Measurements from ENCODE around the gene SIAE. TPM values are rescaled to one million over a fixed set of nuclear protein-coding genes. Genes with fewer than 3 reads are reported as not detected.

SIAE gene
- total RNA-seq, 2 donors from 2014 or later: 1.8 to 2.4 TPM

DNA sequence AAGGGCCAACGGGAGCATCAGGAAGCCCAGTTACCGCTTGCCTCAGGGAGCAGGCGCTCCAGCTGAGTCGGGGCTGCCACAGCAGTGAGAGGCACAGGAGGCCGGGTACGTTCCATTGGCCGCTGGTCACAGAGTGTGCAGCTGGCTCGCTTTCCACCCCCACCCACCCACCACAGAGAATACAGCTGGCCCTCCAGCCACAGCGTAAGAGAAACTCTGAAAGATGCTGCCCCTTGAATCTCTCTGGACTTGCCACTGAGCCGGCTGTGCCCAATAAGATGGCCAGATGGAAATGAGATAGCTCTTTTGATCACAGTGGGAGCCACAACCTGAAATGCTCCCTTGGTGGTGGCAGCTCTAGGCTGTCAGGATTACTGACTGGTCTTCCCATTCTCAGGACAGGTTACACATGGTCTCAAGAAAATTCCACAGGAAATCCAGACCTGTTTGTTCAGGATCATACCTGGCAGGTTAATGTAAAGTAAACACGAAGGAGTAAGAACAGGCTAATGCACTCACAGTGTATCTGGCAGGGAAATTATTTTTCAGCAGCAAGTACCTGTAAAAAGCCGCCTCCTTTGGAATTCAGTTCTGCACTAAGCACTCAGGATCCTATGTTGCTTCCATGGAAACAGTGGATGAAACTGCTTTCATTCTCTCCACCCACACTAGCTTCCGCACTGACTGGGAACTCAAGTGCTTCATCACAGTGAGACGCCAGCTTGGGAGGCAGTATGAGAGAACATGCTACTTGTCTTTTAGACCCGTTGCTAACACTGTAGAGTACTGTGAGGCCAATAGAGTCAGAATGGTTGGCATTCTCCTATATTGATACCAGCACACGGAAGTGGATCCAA lies 16.5 kb downstream of the SIAE start:
- H3K9me3 Mint-ChIP-seq: no peaks in the 10 kb centered on the region
- H3K4me1 Mint-ChIP-seq (ENCODE audit: low read depth in 2 of 2): no peaks in the 10 kb centered on the region
- no peaks in the 10 kb centered on the region for H3K27me3 Mint-ChIP-seq
- H3K27ac Mint-ChIP-seq: no peak overlapping the region
- no peak for ATAC-seq
- no peak overlapping the region for H3K4me3 Mint-ChIP-seq
- no peaks in the 10 kb centered on the region for H3K36me3 Mint-ChIP-seq
- no peak for DNase-seq (ENCODE audit: low spot score)

DNA sequence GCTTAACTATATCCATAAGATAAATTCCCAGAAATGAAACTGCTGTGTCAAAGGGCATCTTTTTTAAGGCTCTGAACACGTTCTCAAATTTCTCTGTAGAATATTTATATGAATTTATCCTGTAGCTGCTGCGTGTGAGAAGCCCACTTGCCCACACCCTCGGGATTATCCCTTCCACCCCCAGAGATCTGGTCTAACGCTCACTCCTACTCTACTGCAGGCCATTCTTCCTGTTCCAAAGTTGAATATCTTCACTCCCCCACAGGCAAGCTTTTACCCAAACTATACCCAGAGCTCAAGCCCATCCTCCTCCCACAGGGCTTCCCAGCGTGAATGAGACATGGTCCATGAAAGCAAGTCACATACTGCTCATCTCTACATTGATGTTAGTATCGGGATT lies 24.9 kb downstream of the SIAE start:
- ATAC-seq (no peak), DNase-seq (ENCODE audit: low spot score) (no peak)
- Mint-ChIP-seq H3K9me3 (no peaks in the 10 kb centered on the region), H3K27me3 (no peaks in the 10 kb centered on the region), H3K36me3 (no peaks in the 10 kb centered on the region), H3K4me3 (no peak overlapping the region), H3K27ac (no peak overlapping the region), H3K4me1 (ENCODE audit: low read depth in 2 of 2) (peaks cover 0 to 6% of the 10 kb centered on the region in 2 donors)

GRCh38 chr11:124646148-124646547 lies 27.4 kb downstream of the SIAE start:
- Mint-ChIP-seq H3K27me3 (no peaks in the 10 kb centered on the region), H3K4me1 (ENCODE audit: low read depth in 2 of 2) (peaks cover 0 to 6% of the 10 kb centered on the region in 2 donors), H3K9me3 (no peaks in the 10 kb centered on the region), H3K27ac (no peak overlapping the region), H3K36me3 (no peaks in the 10 kb centered on the region), H3K4me3 (no peak overlapping the region)
- ATAC-seq: no peak
- DNase-seq (ENCODE audit: low spot score): no peak

DNA sequence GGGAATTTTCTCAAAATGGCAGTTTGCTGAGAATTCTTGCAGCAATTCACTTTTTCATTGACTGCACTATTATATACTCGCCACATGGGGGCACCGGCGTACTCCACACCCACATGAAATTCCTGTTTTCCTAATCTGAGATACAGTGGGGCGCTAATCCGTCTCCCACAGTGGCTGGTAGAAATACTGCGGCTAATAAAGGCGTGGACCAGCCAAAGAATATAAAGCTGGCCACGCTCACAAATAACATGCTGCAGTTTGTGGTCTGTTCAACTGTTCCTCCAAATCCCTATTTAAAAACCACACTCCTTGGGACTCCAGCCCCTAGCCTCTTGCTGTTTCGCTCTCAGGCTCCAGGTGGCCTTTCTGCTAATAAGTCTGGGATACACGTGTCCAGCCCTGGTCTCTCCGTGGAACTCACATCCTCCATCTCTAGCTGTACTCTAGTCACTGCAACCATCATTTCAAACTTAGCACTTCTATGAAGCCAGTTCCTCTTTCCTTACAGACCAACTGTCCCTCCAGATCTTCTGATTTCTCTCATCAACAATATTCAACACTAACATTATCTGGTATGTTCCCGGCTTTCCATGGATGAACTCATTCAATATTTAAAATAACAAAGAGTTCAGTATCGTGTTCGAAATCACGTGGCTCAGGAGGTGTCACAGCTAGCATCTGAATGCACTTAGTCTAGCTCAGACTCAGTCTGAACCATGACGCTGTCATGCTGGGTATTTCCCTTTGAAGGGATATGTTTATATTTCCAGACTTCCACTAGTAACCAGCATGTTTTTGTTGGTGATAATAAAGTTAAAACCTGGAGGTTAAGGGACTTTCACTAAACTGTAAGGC lies 28.9 kb downstream of the SIAE start:
- no peak for ATAC-seq
- H3K4me3 Mint-ChIP-seq: no peak overlapping the region
- no peak overlapping the region for H3K27ac Mint-ChIP-seq

GRCh38 chr11:124643605-124644425 lies 29.7 kb downstream of the SIAE start:
- Mint-ChIP-seq H3K9me3 (no peaks in the 10 kb centered on the region), H3K4me3 (no peak overlapping the region), H3K36me3 (no peaks in the 10 kb centered on the region), H3K4me1 (ENCODE audit: low read depth in 2 of 2) (peaks cover 0 to 6% of the 10 kb centered on the region in 2 donors), H3K27me3 (no peaks in the 10 kb centered on the region), H3K27ac (no peak overlapping the region)
- ATAC-seq (no peak), DNase-seq (ENCODE audit: low spot score) (no peak)

More for the DNA sequence above, 28.9 kb downstream of the SIAE start:
- no peak for DNase-seq (ENCODE audit: low spot score)
- no peaks in the 10 kb centered on the region for H3K27me3 Mint-ChIP-seq
- H3K4me1 Mint-ChIP-seq (ENCODE audit: low read depth in 2 of 2): peaks cover 0 to 6% of the 10 kb centered on the region in 2 donors
- no peaks in the 10 kb centered on the region for H3K9me3 Mint-ChIP-seq
- no peaks in the 10 kb centered on the region for H3K36me3 Mint-ChIP-seq

- H3K27ac Mint-ChIP-seq: no peak overlapping the region
- H3K36me3 Mint-ChIP-seq: no peaks in the 10 kb centered on the region
- no peaks in the 10 kb centered on the region for H3K27me3 Mint-ChIP-seq
- ATAC-seq (no peak), DNase-seq (ENCODE audit: low spot score) (no peak)
- H3K4me3 Mint-ChIP-seq: no peak overlapping the region
- no peaks in the 10 kb centered on the region for H3K9me3 Mint-ChIP-seq
- peaks cover 0 to 6% of the 10 kb centered on the region in 2 donors for H3K4me1 Mint-ChIP-seq (ENCODE audit: low read depth in 2 of 2)
Measured at GRCh38 chr11:124643042-124643604, 30.4 kb downstream of the SIAE start.

GRCh38 chr11:124642628-124643027 lies 30.9 kb downstream of the SIAE start:
- Mint-ChIP-seq H3K27ac (no peak overlapping the region), H3K4me3 (no peak overlapping the region), H3K9me3 (no peaks in the 10 kb centered on the region), H3K27me3 (no peaks in the 10 kb centered on the region), H3K4me1 (ENCODE audit: low read depth in 2 of 2) (peaks cover 0 to 6% of the 10 kb centered on the region in 2 donors), H3K36me3 (no peaks in the 10 kb centered on the region)
- DNase-seq (ENCODE audit: low spot score) (no peak), ATAC-seq (no peak)

DNA sequence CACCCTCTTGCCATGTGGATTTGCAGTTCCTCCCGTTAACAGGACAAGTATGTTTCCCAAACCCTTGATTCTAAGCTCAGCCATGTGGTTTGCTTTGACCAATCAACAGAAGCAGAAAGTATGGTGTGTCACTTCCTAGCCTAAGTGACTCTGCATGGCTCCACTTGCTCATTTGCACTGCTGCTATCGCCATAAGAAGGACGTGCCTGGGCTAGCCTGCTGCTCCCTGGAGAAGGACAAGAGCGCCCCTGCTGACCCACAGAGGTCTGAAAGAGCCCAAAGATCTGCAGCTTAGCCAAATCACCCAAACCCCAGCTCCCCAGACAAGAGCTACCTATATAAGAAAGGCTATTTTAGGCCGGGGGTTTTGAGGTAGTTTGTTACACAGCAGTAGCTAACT lies 32.9 kb downstream of the SIAE start:
- ATAC-seq: no peak
- Mint-ChIP-seq H3K4me3 (no peak overlapping the region), H3K27ac (no peak overlapping the region), H3K4me1 (ENCODE audit: low read depth in 2 of 2) (peaks cover 0 to 6% of the 10 kb centered on the region in 2 donors), H3K27me3 (no peaks in the 10 kb centered on the region), H3K36me3 (peaks cover 11% of the 10 kb centered on the region), H3K9me3 (no peaks in the 10 kb centered on the region)
- no peak for DNase-seq (ENCODE audit: low spot score)

- H3K27ac Mint-ChIP-seq: no peak overlapping the region
- DNase-seq (ENCODE audit: low spot score): no peak
- H3K27me3 Mint-ChIP-seq: no peaks in the 10 kb centered on the region
- no peak for ATAC-seq
- H3K4me1 Mint-ChIP-seq (ENCODE audit: low read depth in 2 of 2): no peaks in the 10 kb centered on the region
- H3K4me3 Mint-ChIP-seq: no peak overlapping the region
- H3K36me3 Mint-ChIP-seq: peaks cover 12% of the 10 kb centered on the region
- H3K9me3 Mint-ChIP-seq: no peaks in the 10 kb centered on the region
Measured at GRCh38 chr11:124639186-124639585, 34.4 kb downstream of the SIAE start.

GRCh38 chr11:124638500-124638899 lies 35.0 kb downstream of the SIAE start:
- Mint-ChIP-seq H3K9me3 (no peaks in the 10 kb centered on the region), H3K27ac (no peak overlapping the region), H3K27me3 (no peaks in the 10 kb centered on the region), H3K36me3 (peaks cover 14% of the 10 kb centered on the region), H3K4me1 (ENCODE audit: low read depth in 2 of 2) (no peaks in the 10 kb centered on the region), H3K4me3 (no peak overlapping the region)
- no peak for DNase-seq (ENCODE audit: low spot score)
- no peak for ATAC-seq

GRCh38 chr11:124635932-124636331 lies 37.6 kb downstream of the SIAE start:
- DNase-seq (ENCODE audit: low spot score) (no peak), ATAC-seq (no peak)
- Mint-ChIP-seq H3K4me1 (ENCODE audit: low read depth in 2 of 2) (no peaks in the 10 kb centered on the region), H3K36me3 (peaks cover 25% of the 10 kb centered on the region), H3K27ac (no peak overlapping the region), H3K27me3 (no peaks in the 10 kb centered on the region), H3K9me3 (no peaks in the 10 kb centered on the region), H3K4me3 (no peak overlapping the region)

DNA sequence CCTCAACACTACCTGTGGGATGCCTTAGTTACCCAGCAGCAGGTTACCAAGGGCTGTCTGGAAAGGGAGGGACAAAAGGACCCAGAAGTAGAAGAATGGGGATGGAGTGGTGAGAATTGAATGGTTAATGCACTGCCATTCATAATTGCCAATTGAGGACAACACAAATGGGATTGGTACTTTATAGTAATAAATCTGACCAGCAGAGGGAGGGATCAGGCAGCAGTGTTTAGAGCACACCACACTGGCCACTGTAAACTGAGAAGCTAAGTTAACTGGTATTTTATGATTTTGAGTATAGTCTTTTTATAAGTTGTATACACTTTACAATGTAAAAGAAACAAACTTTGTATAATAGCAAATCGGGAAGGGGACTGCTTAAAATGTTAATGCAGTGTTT lies 40.2 kb downstream of the SIAE start:
- ATAC-seq: no peak
- Mint-ChIP-seq H3K9me3 (no peaks in the 10 kb centered on the region), H3K36me3 (peaks cover 37% of the 10 kb centered on the region), H3K27me3 (no peaks in the 10 kb centered on the region), H3K27ac (no peak overlapping the region), H3K4me3 (no peak overlapping the region), H3K4me1 (ENCODE audit: low read depth in 2 of 2) (peaks cover 0 to 3% of the 10 kb centered on the region in 2 donors)
- DNase-seq (ENCODE audit: low spot score): no peak

GRCh38 chr11:124629961-124630360 lies 43.6 kb downstream of the SIAE start:
- Mint-ChIP-seq H3K27ac (no peak overlapping the region), H3K4me1 (ENCODE audit: low read depth in 2 of 2) (peaks cover 14% of the 10 kb centered on the region in 2 donors), H3K36me3 (peaks cover 36% of the 10 kb centered on the region)

More at GRCh38 chr11:124629961-124630360, 43.6 kb downstream of the SIAE start:
- no peak for DNase-seq (ENCODE audit: low spot score)
- H3K4me3 Mint-ChIP-seq: no peak overlapping the region
- no peaks in the 10 kb centered on the region for H3K9me3 Mint-ChIP-seq
- no peaks in the 10 kb centered on the region for H3K27me3 Mint-ChIP-seq
- no peak for ATAC-seq
